GM12865 (cell line): Measurements from ENCODE around the gene IL17C.

Experiments used
- DNase-seq: peaks from one replicate; pipeline ENCODE4 v3.0.0; 2010; ENCODE audit warnings: low read depth
- H3K4me3 ChIP-seq: 2 replicates; pipeline ENCODE4 v1.5.1; 2011; ENCODE audit warnings: mild to moderate bottlenecking, low read depth, low read length, control low read depth
- TF ChIP-seq, protein P1 (sequence below): IDR thresholded peaks from 2 replicates; pipeline ENCODE4 v1.5.1; 2011; ENCODE audit warnings: low read length, control low read depth, low read depth, inconsistent platforms; ENCODE audit not compliant: insufficient read depth; ENCODE audit errors: missing control alignments

IL17C gene

DNA sequence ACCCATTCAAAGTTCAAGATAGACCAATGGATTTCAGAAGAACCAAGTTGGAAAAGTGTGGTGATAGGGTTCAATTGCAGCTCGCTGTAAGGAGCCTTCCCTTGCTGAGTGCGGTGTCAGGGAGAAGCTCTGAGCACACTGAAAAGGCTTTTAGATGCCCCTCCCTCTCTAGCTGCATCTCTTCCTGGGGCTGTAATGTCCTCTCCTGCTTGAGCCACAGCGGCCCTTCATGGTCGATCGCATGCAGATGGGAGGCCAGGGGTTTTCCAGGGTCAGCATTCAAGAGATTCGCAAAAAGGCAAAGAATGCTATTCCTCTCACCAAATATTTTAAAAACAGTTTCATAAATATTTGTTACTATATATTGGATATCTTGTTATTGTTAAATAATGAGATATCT lies 44.5 kb upstream of the IL17C start:
- DNase-seq, result no peak
- TF ChIP-seq, protein P1, sequence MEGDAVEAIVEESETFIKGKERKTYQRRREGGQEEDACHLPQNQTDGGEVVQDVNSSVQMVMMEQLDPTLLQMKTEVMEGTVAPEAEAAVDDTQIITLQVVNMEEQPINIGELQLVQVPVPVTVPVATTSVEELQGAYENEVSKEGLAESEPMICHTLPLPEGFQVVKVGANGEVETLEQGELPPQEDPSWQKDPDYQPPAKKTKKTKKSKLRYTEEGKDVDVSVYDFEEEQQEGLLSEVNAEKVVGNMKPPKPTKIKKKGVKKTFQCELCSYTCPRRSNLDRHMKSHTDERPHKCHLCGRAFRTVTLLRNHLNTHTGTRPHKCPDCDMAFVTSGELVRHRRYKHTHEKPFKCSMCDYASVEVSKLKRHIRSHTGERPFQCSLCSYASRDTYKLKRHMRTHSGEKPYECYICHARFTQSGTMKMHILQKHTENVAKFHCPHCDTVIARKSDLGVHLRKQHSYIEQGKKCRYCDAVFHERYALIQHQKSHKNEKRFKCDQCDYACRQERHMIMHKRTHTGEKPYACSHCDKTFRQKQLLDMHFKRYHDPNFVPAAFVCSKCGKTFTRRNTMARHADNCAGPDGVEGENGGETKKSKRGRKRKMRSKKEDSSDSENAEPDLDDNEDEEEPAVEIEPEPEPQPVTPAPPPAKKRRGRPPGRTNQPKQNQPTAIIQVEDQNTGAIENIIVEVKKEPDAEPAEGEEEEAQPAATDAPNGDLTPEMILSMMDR, result no peak

DNA sequence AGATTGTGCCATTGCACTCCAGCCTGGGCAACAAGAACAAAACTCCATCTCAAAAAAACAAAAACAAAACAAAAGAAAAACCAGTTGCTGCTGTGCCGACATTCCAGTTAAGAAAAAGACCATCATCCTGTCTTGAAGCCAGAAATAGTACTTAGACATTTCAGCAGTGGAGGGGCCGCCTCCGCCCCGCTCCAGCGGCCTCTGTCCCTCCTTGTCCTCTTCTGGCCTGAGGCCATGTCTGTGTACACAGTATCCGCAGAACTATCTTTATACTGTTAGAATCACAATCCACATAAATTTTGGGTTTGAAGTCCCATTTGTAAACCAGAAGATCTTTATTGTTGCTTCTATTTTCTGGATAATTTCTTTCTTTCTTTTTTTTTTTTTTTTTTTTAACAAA lies 43.3 kb upstream of the IL17C start:
- no peak overlapping the region for H3K4me3 ChIP-seq
- TF ChIP-seq, protein P1, result no peak
- no peak for DNase-seq

More for the DNA sequence above, 44.5 kb upstream of the IL17C start:
- no peak overlapping the region for H3K4me3 ChIP-seq

DNA sequence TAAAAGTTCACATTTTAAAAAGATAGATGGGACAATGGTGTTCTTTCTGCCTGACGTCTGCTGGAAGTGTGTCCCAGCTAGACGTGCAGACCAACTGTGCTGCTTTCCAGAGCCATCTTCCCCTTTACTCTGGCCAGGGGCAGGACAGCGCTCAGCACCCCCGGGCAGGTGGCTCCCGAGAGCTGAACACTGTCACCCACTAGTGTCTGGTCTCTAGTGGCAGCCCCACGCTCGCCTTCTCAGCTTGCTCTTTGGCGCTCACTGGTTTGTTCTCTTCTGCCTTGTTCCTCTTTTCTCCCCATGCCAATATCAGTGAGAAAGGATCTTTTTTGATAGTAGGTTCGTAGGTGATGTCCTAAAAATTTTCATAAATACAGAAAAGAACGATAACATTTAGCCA lies 42.5 kb upstream of the IL17C start:
- no peak overlapping the region for H3K4me3 ChIP-seq
- TF ChIP-seq, protein P1, result no peak
- DNase-seq, result no peak

DNA sequence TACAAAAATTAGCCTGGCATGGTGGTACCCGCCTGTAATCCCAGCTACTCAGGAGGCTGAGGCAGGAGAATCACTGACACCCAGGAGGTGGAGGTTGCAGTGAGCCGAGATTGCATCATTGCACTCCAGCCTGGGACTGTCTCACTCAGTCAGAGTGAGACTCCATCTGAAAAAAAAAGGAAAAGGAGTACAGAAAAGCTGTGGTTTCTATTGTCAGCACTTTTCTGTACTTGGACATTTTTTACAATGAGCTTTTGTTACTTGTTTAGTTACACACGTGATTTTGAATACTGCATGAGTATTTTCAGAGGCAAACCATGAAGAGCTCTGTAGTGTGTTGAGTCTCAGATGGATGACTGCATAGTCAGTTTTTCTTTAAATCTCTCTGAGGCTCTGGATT lies 41.9 kb upstream of the IL17C start:
- no peak overlapping the region for H3K4me3 ChIP-seq
- TF ChIP-seq, protein P1, result no peak
- no peak for DNase-seq

DNA sequence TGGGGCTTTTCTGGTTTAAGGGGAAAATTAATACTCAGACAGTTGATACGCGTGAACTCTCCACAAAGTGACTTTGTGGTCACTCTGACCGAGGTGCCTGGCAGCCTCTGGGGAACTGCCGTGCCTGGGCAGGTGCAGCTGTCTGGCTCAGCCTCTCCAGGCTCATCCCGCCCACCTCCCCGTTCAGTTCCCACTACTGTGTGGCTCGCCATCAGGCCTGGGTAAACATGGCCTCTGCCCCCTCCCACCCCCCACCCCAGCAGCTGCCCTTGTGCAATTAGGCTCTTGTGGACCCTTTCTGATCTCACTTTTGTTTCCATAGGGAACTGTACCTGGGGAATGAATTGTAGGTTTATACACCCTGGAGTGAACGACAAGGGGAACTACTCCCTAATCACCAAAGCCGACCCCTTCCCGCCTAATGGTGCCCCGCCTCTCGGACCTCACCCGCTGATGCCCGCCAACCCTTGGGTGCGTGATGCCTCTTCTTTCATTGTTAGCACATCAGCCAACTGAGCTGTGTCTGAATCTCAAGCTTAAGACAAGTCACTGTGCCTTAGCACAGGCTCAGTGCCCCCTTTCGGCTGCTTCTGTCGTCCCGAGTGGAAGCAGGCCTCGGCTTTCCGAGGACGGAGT lies 40.4 kb upstream of the IL17C start:
- TF ChIP-seq, protein P1, result no peak
- no peak for DNase-seq
- no peak overlapping the region for H3K4me3 ChIP-seq

DNA sequence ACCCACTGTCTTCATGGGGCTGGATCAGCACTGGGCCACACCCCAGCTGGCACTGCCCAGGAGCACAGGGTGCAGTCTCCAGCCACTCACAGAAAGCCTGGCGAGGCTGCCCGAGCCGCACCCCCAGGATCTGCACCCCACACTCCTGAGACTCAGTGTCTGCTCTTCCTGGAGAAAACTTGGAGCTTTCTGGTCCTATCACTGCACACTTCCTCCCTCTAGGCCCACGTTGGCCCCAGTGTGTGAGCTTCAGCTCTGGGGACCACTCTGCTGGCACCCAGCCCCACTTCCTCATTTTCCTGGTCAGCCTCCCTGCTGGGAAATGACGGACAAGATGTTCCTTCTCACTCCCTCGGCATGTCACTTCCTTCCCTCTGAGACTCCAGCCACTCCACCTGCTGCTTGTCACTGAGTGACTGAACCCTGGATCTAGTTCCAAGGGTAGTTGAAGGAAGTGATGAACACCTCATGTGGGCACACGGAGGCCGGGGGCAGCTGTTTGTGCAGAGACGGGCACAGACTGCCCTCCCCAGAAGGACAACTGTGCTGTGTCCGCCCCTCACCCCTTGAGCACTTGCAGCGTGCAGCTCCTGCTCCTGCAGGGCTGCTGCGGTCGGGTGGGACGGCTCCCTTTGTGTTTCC lies 39.2 kb upstream of the IL17C start:
- H3K4me3 ChIP-seq, result no peak overlapping the region
- TF ChIP-seq, protein P1, result no peak
- no peak for DNase-seq
